Peyer's patch (tissue), 4 donors: ENCODE results near the gene CEACAM4. TPM values are rescaled to one million over a fixed set of nuclear protein-coding genes. Genes with fewer than 3 reads are reported as not detected.
A peak's percentile ranks its signal among the peaks of the same experiment; 100 is the strongest.
"Not testable (repeated sequence)": the region's sequence is repeated elsewhere in the genome, so short reads cannot be mapped to it uniquely, and the experiment has no call there.

ENCODE experiments used
- DNase-seq, 3 donors: peaks; one replicate each; pipeline ENCODE4 v3.0.0-alpha.2; 2017 to 2019
- H3K27ac ChIP-seq, 4 donors: fragments of 200-600 bp; sonication (generic); one replicate each; pipeline ENCODE4 v1.5.1; 2016 to 2019
- H3K27me3 ChIP-seq, 2 donors: fragments of 200-600 bp; sonication (generic); one replicate each; pipeline ENCODE4 v1.5.1; 2019
- H3K36me3 ChIP-seq, 3 donors: fragments of 200-600 bp; sonication (generic); one replicate each; pipeline ENCODE4 v1.5.1; 2016 to 2019
- H3K4me1 ChIP-seq, 4 donors: fragments of 200-600 bp; sonication (generic); one replicate each; pipeline ENCODE4 v1.5.1; 2016 to 2019
- H3K4me3 ChIP-seq, 4 donors: fragments of 200-600 bp; sonication (generic); 1 replicate in 3 of 4; 2 replicates in 1 of 4; pipeline ENCODE4 v1.5.1; 2016 to 2019; ENCODE audit warnings: mild to moderate bottlenecking in 1 of 4
- H3K9me3 ChIP-seq, 4 donors: fragments of 200-600 bp; sonication (generic); one replicate each; pipeline ENCODE4 v1.5.1; 2016 to 2019; ENCODE audit warnings: mild to moderate bottlenecking in 1 of 4
- POLR2A ChIP-seq, 2 donors: fragments of 450-650 bp; IDR thresholded peaks; one replicate each; pipeline ENCODE4 v1.5.1; 2017; ENCODE audit warnings: antibody characterized with exemption in 2 of 2, mild to moderate bottlenecking in 2 of 2, moderate library complexity in 2 of 2
- total RNA-seq, 4 donors: library from RNA; depleted of rRNA; stranded (reverse); fragments of >200 nt; gene quantifications; one replicate each; pipeline ENCODE4 v1.1.0, GENCODE V29; 2016
- TF ChIP-seq, protein P1 (sequence below), 6 experiments: fragments of 450-650 bp in 4 of 6; fragments of 200-600 bp in 2 of 6; sonication (generic) in 1 of 6; IDR thresholded peaks; one replicate each; pipeline ENCODE4 v1.5.1; 2017 to 2019; ENCODE audit warnings: antibody characterized with exemption in 6 of 6, mild to moderate bottlenecking in 3 of 6, moderate library complexity in 1 of 6

CEACAM4 gene
- not detected for total RNA-seq

- Histone ChIP-seq H3K4me3 (peak within 1 kb of the TSS in 1 of 4 donors; percentile 22), H3K36me3 (no peaks in the 10 kb centered on the region), H3K4me1 (no peaks in the 10 kb centered on the region), H3K9me3 (peaks cover 0 to 9% (median 0%) of the 10 kb centered on the region in 4 donors), H3K27me3 (no peaks in the 10 kb centered on the region), H3K27ac (no peak within 1 kb of the TSS)
- DNase-seq, result no peak
- TF ChIP-seq POLR2A (IDR thresholded peaks at IDR 0.05), result no peak
- TF ChIP-seq, protein P1, sequence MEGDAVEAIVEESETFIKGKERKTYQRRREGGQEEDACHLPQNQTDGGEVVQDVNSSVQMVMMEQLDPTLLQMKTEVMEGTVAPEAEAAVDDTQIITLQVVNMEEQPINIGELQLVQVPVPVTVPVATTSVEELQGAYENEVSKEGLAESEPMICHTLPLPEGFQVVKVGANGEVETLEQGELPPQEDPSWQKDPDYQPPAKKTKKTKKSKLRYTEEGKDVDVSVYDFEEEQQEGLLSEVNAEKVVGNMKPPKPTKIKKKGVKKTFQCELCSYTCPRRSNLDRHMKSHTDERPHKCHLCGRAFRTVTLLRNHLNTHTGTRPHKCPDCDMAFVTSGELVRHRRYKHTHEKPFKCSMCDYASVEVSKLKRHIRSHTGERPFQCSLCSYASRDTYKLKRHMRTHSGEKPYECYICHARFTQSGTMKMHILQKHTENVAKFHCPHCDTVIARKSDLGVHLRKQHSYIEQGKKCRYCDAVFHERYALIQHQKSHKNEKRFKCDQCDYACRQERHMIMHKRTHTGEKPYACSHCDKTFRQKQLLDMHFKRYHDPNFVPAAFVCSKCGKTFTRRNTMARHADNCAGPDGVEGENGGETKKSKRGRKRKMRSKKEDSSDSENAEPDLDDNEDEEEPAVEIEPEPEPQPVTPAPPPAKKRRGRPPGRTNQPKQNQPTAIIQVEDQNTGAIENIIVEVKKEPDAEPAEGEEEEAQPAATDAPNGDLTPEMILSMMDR (IDR thresholded peaks at IDR 0.05), result no peak
Observed at GRCh38 chr19:41626877-41627276, at the start of gene CEACAM4. Gene CEACAM4 (minus strand): TSS chr19:41627074. CDS start chr19:41626963, 111 bp downstream.

- Histone ChIP-seq H3K27ac (no peak overlapping the region), H3K9me3 (no peaks in the 10 kb centered on the region), H3K27me3 (no peaks in the 10 kb centered on the region), H3K4me3 (no peak overlapping the region), H3K36me3 (no peaks in the 10 kb centered on the region), H3K4me1 (no peaks in the 10 kb centered on the region)
- DNase-seq, result no peak
- TF ChIP-seq, protein P1 (IDR thresholded peaks at IDR 0.05), result no peak
- TF ChIP-seq POLR2A (IDR thresholded peaks at IDR 0.05), result no peak
Observed at GRCh38 chr19:41671486-41671885, 44.6 kb upstream of the CEACAM4 start.

DNA sequence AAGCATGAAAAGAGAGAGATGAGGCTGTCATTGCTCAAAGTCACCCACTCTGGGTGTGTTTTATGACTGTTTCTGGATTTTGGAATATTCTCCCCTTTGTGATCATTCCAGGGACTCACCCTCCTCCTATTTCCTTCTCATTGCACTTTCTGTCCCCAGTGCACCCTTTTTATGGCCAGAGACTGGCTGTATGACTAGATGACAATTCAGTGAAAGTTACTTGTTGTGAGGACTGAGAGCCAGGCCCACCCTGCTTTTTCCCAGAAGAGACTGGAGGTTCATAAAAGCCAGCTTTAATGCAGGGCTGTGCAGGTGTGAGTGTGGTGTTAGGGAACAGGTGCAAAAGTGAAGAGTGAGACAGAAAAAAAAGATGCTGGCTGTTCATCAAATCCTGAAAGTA, 43.9 kb upstream of the CEACAM4 start:
- Histone ChIP-seq H3K27ac (no peak overlapping the region), H3K27me3 (no peaks in the 10 kb centered on the region), H3K4me1 (no peaks in the 10 kb centered on the region), H3K36me3 (no peaks in the 10 kb centered on the region), H3K4me3 (no peak overlapping the region), H3K9me3 (peaks cover 0 to 7% (median 3%) of the 10 kb centered on the region in 4 donors)
- TF ChIP-seq, protein P1 (IDR thresholded peaks at IDR 0.05), result no peak
- no peak for TF ChIP-seq POLR2A (IDR thresholded peaks at IDR 0.05)
- DNase-seq, result no peak

DNA sequence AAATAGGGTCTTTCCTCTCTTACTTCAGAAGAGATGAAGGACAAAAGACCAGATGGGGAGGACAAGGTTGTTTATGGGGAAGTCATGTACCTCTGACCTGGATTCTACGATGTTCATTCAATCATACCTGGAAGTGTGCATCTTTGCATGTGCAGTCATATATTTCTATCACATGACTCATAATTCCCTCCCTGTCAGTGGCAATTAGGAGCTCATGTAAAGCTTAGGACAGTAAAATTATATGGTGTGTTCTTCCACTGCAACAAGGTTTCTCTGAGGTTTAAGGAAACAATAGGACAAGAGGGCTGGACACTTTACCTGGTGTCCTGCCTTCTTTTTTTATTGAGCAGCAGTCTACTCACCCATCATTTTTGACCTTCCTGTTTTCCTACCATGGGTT, 41.4 kb upstream of the CEACAM4 start:
- no peaks in the 10 kb centered on the region for H3K36me3 ChIP-seq
- no peak overlapping the region for H3K4me3 ChIP-seq
- TF ChIP-seq, protein P1 (IDR thresholded peaks at IDR 0.05), result no peak
- TF ChIP-seq POLR2A (IDR thresholded peaks at IDR 0.05), result no peak
- no peaks in the 10 kb centered on the region for H3K4me1 ChIP-seq
- no peak overlapping the region for H3K27ac ChIP-seq
- no peaks in the 10 kb centered on the region for H3K27me3 ChIP-seq
- no peak for DNase-seq
- H3K9me3 ChIP-seq, result peaks cover 0 to 16% (median 4%) of the 10 kb centered on the region in 4 donors

GRCh38 chr19:41666075-41666474, 39.2 kb upstream of the CEACAM4 start:
- DNase-seq, result no peak
- Histone ChIP-seq H3K4me3 (no peak overlapping the region), H3K27ac (no peak overlapping the region), H3K9me3 (peaks cover 0 to 16% (median 4%) of the 10 kb centered on the region in 4 donors), H3K36me3 (no peaks in the 10 kb centered on the region), H3K4me1 (no peaks in the 10 kb centered on the region), H3K27me3 (no peaks in the 10 kb centered on the region)
- TF ChIP-seq, protein P1 (IDR thresholded peaks at IDR 0.05), result no peak
- TF ChIP-seq POLR2A (IDR thresholded peaks at IDR 0.05), result no peak

DNA sequence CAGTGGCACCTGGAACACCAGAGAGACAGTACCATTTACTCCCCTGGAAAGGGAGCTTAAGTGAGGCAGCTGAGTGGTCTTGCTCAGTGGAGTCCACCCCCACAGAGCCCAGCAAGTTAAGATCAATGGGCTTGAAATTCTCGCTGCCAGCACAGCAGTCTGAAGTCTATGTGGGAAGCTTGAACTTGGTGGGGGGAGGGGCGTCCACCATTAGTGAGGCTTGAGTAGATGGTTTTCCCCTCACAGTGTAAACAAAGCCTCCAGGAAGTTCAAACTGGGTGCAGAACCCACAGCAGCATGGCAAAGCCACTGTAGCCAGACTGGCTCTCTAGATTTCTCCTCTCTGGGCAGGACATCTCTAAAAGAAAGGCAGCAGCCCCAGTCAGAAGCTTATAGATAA, 30.3 kb upstream of the CEACAM4 start:
- Histone ChIP-seq H3K9me3 (no peaks in the 10 kb centered on the region), H3K27me3 (no peaks in the 10 kb centered on the region), H3K36me3 (no peaks in the 10 kb centered on the region), H3K4me3 (no peak overlapping the region), H3K27ac (no peak overlapping the region), H3K4me1 (no peaks in the 10 kb centered on the region)
- no peak for DNase-seq
- TF ChIP-seq POLR2A (IDR thresholded peaks at IDR 0.05), result no peak
- TF ChIP-seq, protein P1 (IDR thresholded peaks at IDR 0.05), result no peak

GRCh38 chr19:41656756-41657155, 29.9 kb upstream of the CEACAM4 start:
- not testable (repeated sequence) for H3K27me3 ChIP-seq, H3K9me3 ChIP-seq, H3K4me3 ChIP-seq, H3K4me1 ChIP-seq, H3K27ac ChIP-seq, H3K36me3 ChIP-seq, DNase-seq
